IMR-90 (cell line): Measurements from ENCODE around the gene CACNA1D. TPM values are rescaled to one million over a fixed set of nuclear protein-coding genes. Genes with fewer than 3 reads are reported as not detected.

Experiments used
- ATAC-seq: fragments of 200-7000 bp; cut with Tn5 transposase; 2 replicates; pipeline ENCODE4 v1.9.1; 2020; ENCODE audit warnings: low read depth, mild to moderate bottlenecking, moderate library complexity
- BruUV-seq: library from RNA; stranded (reverse); fragments of 400-500 nt; replicated peaks from 2 replicates; lab custom pipeline; 2021; lab: Mats Ljungman, UMichigan
- CTCF ChIA-PET: fragments of 300-600 bp; formaldehyde crosslinking; extraction: SDS; loops from one replicate; lab custom pipeline; 2021; ENCODE audit warnings: antibody characterized with exemption; lab: Yijun Ruan, JAX
- POLR2A ChIA-PET: fragments of 300-600 bp; sonication (Branson Sonifier 250); formaldehyde crosslinking; loops from one replicate; lab custom pipeline; 2022; ENCODE audit warnings: antibody characterized with exemption; ENCODE audit not compliant: unreplicated experiment; lab: Charles Lee
- DNase-seq: peaks from one replicate; pipeline ENCODE4 v3.0.0; 2013
- H2AFZ ChIP-seq: replicated peaks from 2 replicates; pipeline ENCODE3; 2013; ENCODE audit warnings: low read length, mild to moderate bottlenecking; ENCODE audit not compliant: poor library complexity
- H2AK5ac ChIP-seq: 2 replicates; pipeline ENCODE4 v1.6.1; 2013; ENCODE audit warnings: low read depth, low read length, inconsistent platforms
- H2AK9ac ChIP-seq: replicated peaks from 2 replicates; pipeline ENCODE3; 2013; ENCODE audit warnings: mild to moderate bottlenecking, low read depth, low read length, moderate library complexity; ENCODE audit not compliant: poor library complexity
- H2BK120ac ChIP-seq: 2 replicates; pipeline ENCODE4 v1.6.1; 2013; ENCODE audit warnings: low read depth, low read length, inconsistent platforms
- H2BK15ac ChIP-seq: 3 replicates; pipeline ENCODE4 v1.6.1; 2013; ENCODE audit warnings: low read depth, low read length, inconsistent platforms
- H2BK20ac ChIP-seq: 2 replicates; pipeline ENCODE4 v1.6.1; 2013; ENCODE audit warnings: low read depth, mild to moderate bottlenecking, inconsistent platforms, low read length, moderate library complexity
- H2BK5ac ChIP-seq: 2 replicates; pipeline ENCODE4 v1.6.1; 2013; ENCODE audit warnings: mild to moderate bottlenecking, low read depth, low read length, inconsistent platforms; ENCODE audit not compliant: poor library complexity, severe bottlenecking
- H3K14ac ChIP-seq: replicated peaks from 2 replicates; pipeline ENCODE4 v1.6.1; 2013; ENCODE audit warnings: low read depth, low read length, inconsistent platforms
- H3K18ac ChIP-seq: 2 replicates; pipeline ENCODE4 v1.6.1; 2013; ENCODE audit warnings: low read depth, low read length, control low read depth
- H3K23ac ChIP-seq: 2 replicates; pipeline ENCODE4 v1.6.1; 2013; ENCODE audit warnings: low read depth, low read length, inconsistent platforms
- H3K27ac ChIP-seq: 2 replicates; pipeline ENCODE4 v1.5.1; 2013; ENCODE audit warnings: mild to moderate bottlenecking, control low read depth, low read length; ENCODE audit not compliant: insufficient read depth
- H3K27me3 ChIP-seq: 2 replicates; pipeline ENCODE4 v1.6.1; 2013; ENCODE audit warnings: low read length; ENCODE audit not compliant: control insufficient read depth, insufficient read depth
- H3K36me3 ChIP-seq: 2 replicates; pipeline ENCODE4 v1.6.1; 2013; ENCODE audit warnings: low read length, mixed read lengths; ENCODE audit not compliant: control insufficient read depth, insufficient read depth
- H3K4ac ChIP-seq: 2 replicates; pipeline ENCODE4 v1.6.1; 2013; ENCODE audit warnings: low read depth, low read length, inconsistent platforms
- H3K4me1 ChIP-seq: 2 replicates; pipeline ENCODE4 v1.6.1; 2013; ENCODE audit warnings: low read length, mixed read lengths; ENCODE audit not compliant: control insufficient read depth, insufficient read depth
- H3K4me2 ChIP-seq: 2 replicates; pipeline ENCODE4 v1.6.1; 2013; ENCODE audit warnings: low read depth, mild to moderate bottlenecking, control low read depth, low read length, moderate library complexity
- H3K4me3 ChIP-seq: 2 replicates; pipeline ENCODE4 v1.5.1; 2013; ENCODE audit warnings: low read depth, mild to moderate bottlenecking, control low read depth, low read length, moderate library complexity; ENCODE audit not compliant: insufficient read depth
- H3K56ac ChIP-seq: 2 replicates; pipeline ENCODE4 v1.6.1; 2013; ENCODE audit warnings: low read length, inconsistent platforms; ENCODE audit not compliant: insufficient read depth; ENCODE audit errors: extremely low read depth
- H3K79me1 ChIP-seq, 2 experiments: 2 replicates each; pipeline ENCODE4 v1.6.1; 2013; ENCODE audit warnings: low read length in 2 of 2, inconsistent platforms in 1 of 2, low read depth in 1 of 2
- H3K9ac ChIP-seq: 2 replicates; pipeline ENCODE4 v1.6.1; 2013; ENCODE audit warnings: low read depth, low read length, control low read depth
- H3K9me1 ChIP-seq: 2 replicates; pipeline ENCODE4 v1.6.1; 2013; ENCODE audit warnings: low read length, inconsistent platforms; ENCODE audit not compliant: insufficient read depth
- H3K9me3 ChIP-seq: 2 replicates; pipeline ENCODE4 v1.6.1; 2013; ENCODE audit warnings: low read length; ENCODE audit not compliant: control insufficient read depth, insufficient read depth
- H4K20me1 ChIP-seq: 2 replicates; pipeline ENCODE4 v1.6.1; 2013; ENCODE audit warnings: low read length, inconsistent platforms; ENCODE audit not compliant: insufficient read depth
- H4K5ac ChIP-seq: 2 replicates; pipeline ENCODE4 v1.6.1; 2013; ENCODE audit warnings: mild to moderate bottlenecking, low read depth, low read length, control low read depth
- H4K8ac ChIP-seq, 2 experiments: 2 replicates each; pipeline ENCODE4 v1.6.1; 2013; ENCODE audit warnings: low read depth in 2 of 2, low read length in 2 of 2, control low read depth in 1 of 2, inconsistent platforms in 1 of 2
- H4K91ac ChIP-seq: 2 replicates; pipeline ENCODE4 v1.6.1; 2013; ENCODE audit warnings: low read depth, low read length, inconsistent platforms; ENCODE audit not compliant: insufficient read depth
- BHLHE40 ChIP-seq: fragments of 150-350 bp; IDR thresholded peaks from 2 replicates; pipeline ENCODE4 v1.6.1; 2016; ENCODE audit warnings: mild to moderate bottlenecking, low read depth, low read length
- CEBPB ChIP-seq: IDR thresholded peaks from 2 replicates; pipeline ENCODE4 v1.6.1; 2012; ENCODE audit warnings: low read depth, low read length, improper control_type of control experiment
- CHD1 ChIP-seq: IDR thresholded peaks from 2 replicates; pipeline ENCODE4 v1.6.1; 2012; ENCODE audit warnings: low read depth, low read length, improper control_type of control experiment
- CTCF ChIP-seq: conservative IDR thresholded peaks from 2 replicates; pipeline ENCODE4 v1.5.1; 2012; ENCODE audit warnings: mild to moderate bottlenecking, low read depth, low read length, improper control_type of control experiment
- ELK1 ChIP-seq: fragments of 150-350 bp; IDR thresholded peaks from 2 replicates; pipeline ENCODE4 v1.6.1; 2016; ENCODE audit warnings: low read depth, mild to moderate bottlenecking, low read length, moderate library complexity, borderline replicate concordance
- FOS ChIP-seq: fragments of 150-350 bp; IDR thresholded peaks from 2 replicates; pipeline ENCODE4 v1.6.1; 2016; ENCODE audit warnings: low read depth, low read length
- MAFK ChIP-seq: IDR thresholded peaks from 2 replicates; pipeline ENCODE4 v1.6.1; 2012; ENCODE audit warnings: low read depth, low read length, improper control_type of control experiment
- MAZ ChIP-seq: IDR thresholded peaks from 2 replicates; pipeline ENCODE4 v1.6.1; 2012; ENCODE audit warnings: low read depth, mild to moderate bottlenecking, low read length, improper control_type of control experiment, moderate library complexity, borderline replicate concordance
- MXI1 ChIP-seq: IDR thresholded peaks from 2 replicates; pipeline ENCODE4 v1.6.1; 2012; ENCODE audit warnings: low read depth, mild to moderate bottlenecking, low read length, moderate library complexity, borderline replicate concordance
- NFE2L2 ChIP-seq: fragments of 150-350 bp; IDR thresholded peaks from 2 replicates; pipeline ENCODE4 v1.6.1; 2016; ENCODE audit warnings: low read depth, mild to moderate bottlenecking, low read length
- POLR2A ChIP-seq: IDR thresholded peaks from 2 replicates; pipeline ENCODE4 v1.6.1; 2012; ENCODE audit warnings: mild to moderate bottlenecking, low read depth, low read length
- RAD21 ChIP-seq: IDR thresholded peaks from 2 replicates; pipeline ENCODE4 v1.6.1; 2012; ENCODE audit warnings: low read length, improper control_type of control experiment
- RCOR1 ChIP-seq: IDR thresholded peaks from 2 replicates; pipeline ENCODE4 v1.6.1; 2012; ENCODE audit warnings: mild to moderate bottlenecking, low read length, improper control_type of control experiment; ENCODE audit not compliant: insufficient replicate concordance
- RFX5 ChIP-seq: IDR thresholded peaks from 2 replicates; pipeline ENCODE4 v1.8.0; 2012; ENCODE audit warnings: low read depth, mild to moderate bottlenecking, low read length, moderate library complexity
- USF2 ChIP-seq: fragments of 150-350 bp; IDR thresholded peaks from 2 replicates; pipeline ENCODE4 v1.6.1; 2017; ENCODE audit warnings: mild to moderate bottlenecking, antibody characterized with exemption, low read length, low read depth
- WGBS, 2 experiments: methylation state at CpG; one replicate each; pipeline versions ENCODE4 v1.1.5 to v1.1.7; 2013; ENCODE audit warnings: missing lambda C conversion rate in 2 of 2; ENCODE audit not compliant: insufficient read length in 1 of 2; ENCODE audit errors: extremely low coverage in 2 of 2; 5-methylcytosine and 5-hydroxymethylcytosine counted together
- dilution Hi-C: fragments of 300-500 bp; cut with HindIII; formaldehyde crosslinking; loops from one replicate; pipeline ENCODE4 v1.14.3; 2018; ENCODE audit warnings: low sequenced_read_pairs; ENCODE audit not compliant: unreplicated experiment
- in situ Hi-C: fragments of 300-500 bp; cut with MboI; formaldehyde crosslinking; loops from 3 replicates; pipeline ENCODE4 v1.14.3; 2019; ENCODE audit warnings: low sequenced_read_pairs, inconsistent platforms, mixed read lengths
- intact Hi-C: fragments of 100-400 bp; cut with micrococcal nuclease; formaldehyde crosslinking; loops from 2 replicates; pipeline ENCODE4 v1.10.0; 2022
- polyA plus RNA-seq, 3 experiments: library from polyadenylated mRNA; depleted of rRNA; stranded (reverse); fragments of >200 nt; gene quantifications; 2 replicates each; pipeline ENCODE4 v1.2.3, GENCODE V29; 2012; ENCODE audit warnings: low replicate concordance in 1 of 3
- total RNA-seq: library from RNA; depleted of rRNA; stranded (reverse); fragments of >200 nt; gene quantifications from 2 replicates; pipeline ENCODE4 v1.2.3, GENCODE V29; 2012

Gene CACNA1D
- total and polyA plus RNA-seq, 2 of the 4 experiments (the other 2 are of a cell fraction) = 0.07 TPM; not detected in 1

DNA sequence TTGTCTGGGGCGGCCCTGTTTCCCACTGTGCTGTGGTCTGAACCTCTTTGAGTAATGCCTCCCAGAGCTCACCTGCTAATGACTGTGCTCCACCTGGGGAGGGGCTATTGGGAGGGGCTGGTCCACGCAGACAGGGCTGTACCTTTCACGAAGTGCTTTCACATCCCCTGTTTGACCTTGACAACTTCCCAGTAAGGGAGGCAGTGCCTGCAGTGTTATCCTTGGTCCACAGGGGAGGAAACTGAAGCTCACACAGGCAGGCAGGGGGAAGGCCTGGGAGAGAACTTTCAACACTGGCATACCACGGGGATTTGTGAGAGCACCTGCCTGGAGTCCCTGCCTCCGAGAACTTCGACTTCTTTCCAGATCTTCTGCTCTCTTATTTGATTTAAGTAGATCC lies 91.2 kb downstream of the CACNA1D start:
- no peak overlapping the region for H4K91ac ChIP-seq
- H2BK20ac ChIP-seq = no peak overlapping the region
- no peak overlapping the region for H2BK5ac ChIP-seq
- H2AK5ac ChIP-seq = no peak overlapping the region
- no peak overlapping the region for H3K4me2 ChIP-seq
- dilution Hi-C loops (no loop called here), intact Hi-C loops (no loop called here), in situ Hi-C loops (no loop called here)
- TF ChIP-seq CEBPB = no peak
- TF ChIP-seq RCOR1 = no peak
- TF ChIP-seq ELK1 = no peak
- no peak for TF ChIP-seq BHLHE40
- TF ChIP-seq NFE2L2 = no peak
- TF ChIP-seq MXI1 = no peak
- no peak for TF ChIP-seq RAD21
- TF ChIP-seq MAZ = no peak
- TF ChIP-seq USF2 = no peak
- TF ChIP-seq RFX5 = no peak
- no peak for TF ChIP-seq FOS
- TF ChIP-seq POLR2A = no peak
- no peak for TF ChIP-seq CTCF
- TF ChIP-seq CHD1 = no peak
- no peak for TF ChIP-seq MAFK
- ATAC-seq (no peak), DNase-seq (no peak)
- H3K18ac ChIP-seq = no peak overlapping the region
- no peak overlapping the region for H2AFZ ChIP-seq
- H2BK120ac ChIP-seq = no peak overlapping the region
- H3K4ac ChIP-seq = no peak overlapping the region
- H4K8ac ChIP-seq = no peak overlapping the region
- H3K9me3 ChIP-seq = no peaks in the 10 kb centered on the region
- H4K5ac ChIP-seq = no peak overlapping the region
- H3K79me1 ChIP-seq = no peaks in the 10 kb centered on the region
- no peak overlapping the region for H3K56ac ChIP-seq
- ChIA-PET POLR2A (no interaction called here), CTCF (no interaction called here)
- H3K27ac ChIP-seq = no peak overlapping the region
- H2AK9ac ChIP-seq = no peak overlapping the region
- H3K23ac ChIP-seq = no peak overlapping the region
- H4K20me1 ChIP-seq = no peaks in the 10 kb centered on the region
- WGBS, 2 experiments = 40% methylated on average over 1 of the region's 6 CpGs; no CpG with 5 or more reads in 1 of the 2 experiments
- BruUV-seq = no TSS peak
- no peak overlapping the region for H3K9ac ChIP-seq
- H3K4me1 ChIP-seq = no peaks in the 10 kb centered on the region
- no peaks in the 10 kb centered on the region for H3K9me1 ChIP-seq
- no peaks in the 10 kb centered on the region for H3K36me3 ChIP-seq
- H3K27me3 ChIP-seq = no peaks in the 10 kb centered on the region; the same call in 1 of the 2 replicates
- H3K14ac ChIP-seq = no peak overlapping the region
- no peak overlapping the region for H3K4me3 ChIP-seq
- no peak overlapping the region for H2BK15ac ChIP-seq
